T-cell (primary cell): ENCODE measurements around the gene TULP1. TPM values are rescaled to one million over a fixed set of nuclear protein-coding genes. Genes with fewer than 3 reads are reported as not detected.

Experiments used
- ATAC-seq, 4 experiments: fragments of 200-7000 bp in 3 of 4; fragments of 150-1000 bp in 1 of 4; cut with Tn5 transposase; replicated peaks in 1 of 4; 1 replicate in 3 of 4; 2 replicates in 1 of 4; pipeline ENCODE4 v1.10.0; 2021; ENCODE audit warnings: moderate library complexity in 3 of 4, mild to moderate bottlenecking in 2 of 4, moderate number of reproducible peaks in 1 of 4
- CTCF ChIA-PET, 2 donors: fragments of 300-600 bp; sonication (Branson Sonifier 250); formaldehyde crosslinking; loops; one replicate each; lab custom pipeline; 2022; ENCODE audit warnings: antibody characterized with exemption in 2 of 2; lab: Charles Lee
- POLR2A ChIA-PET, 2 donors: fragments of 300-600 bp; sonication (Branson Sonifier 250); formaldehyde crosslinking; loops; one replicate each; lab custom pipeline; 2022; ENCODE audit warnings: antibody characterized with exemption in 2 of 2; lab: Charles Lee
- DNase-seq, 35 experiments: peaks; one replicate each; pipeline versions ENCODE4 v3.0.0 to v3.0.0-alpha.2; 2013 to 2023
- H3K27ac ChIP-seq: one replicate; pipeline ENCODE4 v1.5.1; 2013; ENCODE audit warnings: low read length
- H3K27me3 ChIP-seq, 2 experiments: replicated peaks in 1 of 2; 1 replicate in 1 of 2; 2 replicates in 1 of 2; pipeline versions ENCODE4 v1.6.1 to v1.7.0; 2013; ENCODE audit warnings: low read length in 1 of 2, mixed read lengths in 1 of 2; ENCODE audit not compliant: control insufficient read depth in 2 of 2, insufficient read depth in 2 of 2; ENCODE audit errors: extremely low read depth in 1 of 2
- H3K36me3 ChIP-seq, 2 donors: 1 replicate in 1 of 2; 2 replicates in 1 of 2; pipeline versions ENCODE4 v1.6.1 to v1.7.0; 2013; ENCODE audit warnings: low read length in 1 of 2; ENCODE audit not compliant: control insufficient read depth in 2 of 2, insufficient read depth in 1 of 2; ENCODE audit errors: extremely low read depth in 1 of 2
- H3K4me1 ChIP-seq, 2 experiments: 1 replicate in 1 of 2; 2 replicates in 1 of 2; pipeline versions ENCODE4 v1.6.1 to v1.7.0; 2013; ENCODE audit warnings: low read length in 2 of 2, mixed read lengths in 1 of 2; ENCODE audit not compliant: insufficient read depth in 2 of 2, control insufficient read depth in 1 of 2; ENCODE audit errors: extremely low read depth in 1 of 2
- H3K4me3 ChIP-seq, 2 donors: 1 replicate in 1 of 2; 2 replicates in 1 of 2; pipeline versions ENCODE4 v1.5.1 to v1.7.0; 2013; ENCODE audit warnings: mild to moderate bottlenecking in 2 of 2, low read length in 1 of 2, moderate library complexity in 1 of 2; ENCODE audit not compliant: control insufficient read depth in 1 of 2; ENCODE audit errors: extremely low read depth in 1 of 2
- H3K9me3 ChIP-seq: 2 replicates; pipeline ENCODE4 v1.7.0; 2013
- H3K27ac Mint-ChIP-seq, 2 donors: one replicate each; pipeline ENCODE4 v1.8.0; 2020 to 2021; ENCODE audit warnings: mild to moderate bottlenecking in 2 of 2, mixed read lengths in 2 of 2
- H3K27me3 Mint-ChIP-seq, 2 donors: one replicate each; pipeline ENCODE4 v1.8.0; 2021 to 2022; ENCODE audit warnings: mixed read lengths in 2 of 2
- H3K36me3 Mint-ChIP-seq: one replicate; pipeline ENCODE4 v1.8.0; 2021; ENCODE audit warnings: mixed read lengths
- H3K4me1 Mint-ChIP-seq, 3 donors: one replicate each; pipeline ENCODE4 v1.8.0; 2020 to 2022; ENCODE audit warnings: mixed read lengths in 3 of 3, mild to moderate bottlenecking in 1 of 3
- H3K4me3 Mint-ChIP-seq, 3 donors: one replicate each; pipeline ENCODE4 v1.8.0; 2020 to 2022; ENCODE audit warnings: mild to moderate bottlenecking in 3 of 3, mixed read lengths in 3 of 3, moderate library complexity in 3 of 3
- H3K9me3 Mint-ChIP-seq, 3 donors: one replicate each; pipeline ENCODE4 v1.8.0; 2020 to 2022; ENCODE audit warnings: mixed read lengths in 3 of 3
- WGBS: methylation state at CpG from one replicate; pipeline ENCODE4 v1.1.5; 2013; ENCODE audit warnings: missing lambda C conversion rate; ENCODE audit not compliant: insufficient coverage; 5-methylcytosine and 5-hydroxymethylcytosine counted together
- total RNA-seq, 35 experiments: library from RNA in 6 of 35; stranded (reverse) in 6 of 35; fragments of 120-200 nt in 1 of 35; gene quantifications; one replicate each; pipeline versions ENCODE4 v1.2.1 to v1.2.4 and lab custom pipeline; 2013 to 2026

TULP1 gene
- total RNA-seq, 5 donors from 2014 or later (not counting 1 experiment from before 2014, with no cell fraction given): not detected

DNA sequence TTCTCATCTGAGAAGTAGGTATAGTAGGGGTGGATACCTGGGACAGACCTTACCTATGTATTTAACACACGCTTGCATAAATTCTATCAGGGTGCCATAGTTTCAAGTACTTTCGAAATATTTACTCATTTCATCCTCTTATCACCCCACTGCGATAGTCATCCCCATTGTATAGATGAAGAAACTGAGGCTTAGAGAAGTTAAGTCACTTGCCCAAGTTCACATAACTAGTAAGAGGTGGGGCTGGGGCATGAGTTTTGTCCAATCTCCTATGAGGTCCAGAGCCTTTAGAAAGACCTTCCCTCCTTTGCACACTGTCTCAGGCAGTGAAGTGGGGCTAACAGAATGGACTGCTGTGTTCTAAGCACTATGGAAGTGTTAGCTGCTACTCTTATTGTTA, 6.2 kb downstream of the TULP1 start:
- ChIA-PET POLR2A (no interaction called here), CTCF (no interaction called here)
- no peak overlapping the region for H3K4me3 Mint-ChIP-seq
- H3K27ac Mint-ChIP-seq: no peak overlapping the region
- H3K9me3 Mint-ChIP-seq: no peaks in the 10 kb centered on the region
- peaks cover 6 to 33% of the 10 kb centered on the region in 2 donors for H3K27me3 Mint-ChIP-seq
- Histone ChIP-seq H3K36me3 (no peaks in the 10 kb centered on the region), H3K27ac (no peak overlapping the region), H3K4me3 (no peak overlapping the region), H3K9me3 (no peaks in the 10 kb centered on the region), H3K27me3 (peaks cover 2 to 45% of the 10 kb centered on the region in 2 experiments), H3K4me1 (peaks cover 2 to 7% of the 10 kb centered on the region in 2 experiments)
- no peak for DNase-seq
- WGBS: no CpG with 5 or more reads among the region's 3 CpGs
- peaks cover 0 to 5% (median 2%) of the 10 kb centered on the region in 3 donors for H3K4me1 Mint-ChIP-seq
- H3K36me3 Mint-ChIP-seq: no peaks in the 10 kb centered on the region
- no peak for ATAC-seq

DNA sequence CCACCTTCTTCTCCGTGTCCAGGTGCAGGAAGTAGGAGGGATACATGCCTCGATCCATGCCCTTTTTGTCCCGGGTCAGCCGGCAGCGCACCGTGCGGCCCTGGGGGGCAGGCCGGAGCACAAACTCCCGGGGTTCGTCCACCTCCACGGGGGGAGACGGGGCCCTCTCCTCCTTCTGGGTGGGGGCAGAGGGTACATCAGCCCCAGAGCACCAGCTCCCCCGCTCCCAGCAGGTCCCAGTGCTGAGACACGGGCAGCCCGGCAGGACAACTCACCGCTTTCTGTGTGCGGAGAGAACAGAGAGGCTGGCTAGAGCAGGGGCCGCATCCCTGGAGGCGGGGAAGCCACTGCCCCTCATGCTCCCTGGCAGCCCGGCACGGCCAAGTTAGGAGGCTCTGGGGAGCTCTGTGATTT, 6.7 kb downstream of the TULP1 start:
- CTCF ChIA-PET: no interaction called here
- 88% methylated on average over 13 of the region's 21 CpGs for WGBS
- Histone ChIP-seq H3K27ac (no peak overlapping the region), H3K27me3 (peaks cover 0 to 44% of the 10 kb centered on the region in 2 experiments), H3K36me3 (no peaks in the 10 kb centered on the region), H3K9me3 (no peaks in the 10 kb centered on the region), H3K4me3 (no peak overlapping the region), H3K4me1 (peaks cover 0 to 2% of the 10 kb centered on the region in 2 experiments)
- no peak for DNase-seq
- H3K4me3 Mint-ChIP-seq: no peak overlapping the region
- peaks cover 2 to 31% of the 10 kb centered on the region in 2 donors for H3K27me3 Mint-ChIP-seq
- POLR2A ChIA-PET: no interaction called here
- no peak for ATAC-seq
- no peaks in the 10 kb centered on the region for H3K9me3 Mint-ChIP-seq
- no peak overlapping the region for H3K27ac Mint-ChIP-seq
- H3K36me3 Mint-ChIP-seq: no peaks in the 10 kb centered on the region
- peaks cover 0 to 2% (median 0%) of the 10 kb centered on the region in 3 donors for H3K4me1 Mint-ChIP-seq

DNA sequence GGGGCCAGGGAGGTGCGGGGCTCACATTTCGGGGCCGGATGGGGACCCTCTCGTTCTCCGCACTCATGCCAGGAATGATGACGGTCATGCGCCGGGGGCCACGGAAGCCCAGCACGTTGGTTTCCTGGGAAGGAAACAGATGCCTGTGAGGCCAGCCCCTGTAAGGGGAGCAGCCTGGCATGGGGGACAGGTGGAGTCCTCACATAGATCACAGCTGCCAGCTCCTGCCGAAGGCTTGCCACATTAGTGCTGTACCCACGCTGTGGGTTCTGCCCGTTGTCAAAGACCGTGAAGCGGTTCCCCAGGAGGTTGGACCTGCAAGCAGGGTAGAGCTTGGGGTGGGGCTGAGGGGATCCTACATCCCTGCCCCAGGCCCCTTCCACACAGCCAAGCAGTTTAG, 9.2 kb downstream of the TULP1 start:
- Mint-ChIP-seq H3K27ac (no peak overlapping the region), H3K9me3 (no peaks in the 10 kb centered on the region), H3K36me3 (no peaks in the 10 kb centered on the region), H3K4me3 (no peak overlapping the region), H3K27me3 (peaks cover 0 to 29% of the 10 kb centered on the region in 2 donors), H3K4me1 (peaks cover 3 to 4% (median 3%) of the 10 kb centered on the region in 3 donors)
- CTCF ChIA-PET: no interaction called here
- no peak overlapping the region for H3K4me3 ChIP-seq
- H3K27ac ChIP-seq: no peak overlapping the region
- H3K4me1 ChIP-seq: peaks cover 0 to 3% of the 10 kb centered on the region in 2 experiments
- POLR2A ChIA-PET: no interaction called here
- no peaks in the 10 kb centered on the region for H3K36me3 ChIP-seq
- WGBS: 22% methylated on average over 12 of the region's 15 CpGs
- DNase-seq (no peak), ATAC-seq (no peak)
- no peaks in the 10 kb centered on the region for H3K9me3 ChIP-seq
- H3K27me3 ChIP-seq: peaks cover 0 to 43% of the 10 kb centered on the region in 2 experiments

DNA sequence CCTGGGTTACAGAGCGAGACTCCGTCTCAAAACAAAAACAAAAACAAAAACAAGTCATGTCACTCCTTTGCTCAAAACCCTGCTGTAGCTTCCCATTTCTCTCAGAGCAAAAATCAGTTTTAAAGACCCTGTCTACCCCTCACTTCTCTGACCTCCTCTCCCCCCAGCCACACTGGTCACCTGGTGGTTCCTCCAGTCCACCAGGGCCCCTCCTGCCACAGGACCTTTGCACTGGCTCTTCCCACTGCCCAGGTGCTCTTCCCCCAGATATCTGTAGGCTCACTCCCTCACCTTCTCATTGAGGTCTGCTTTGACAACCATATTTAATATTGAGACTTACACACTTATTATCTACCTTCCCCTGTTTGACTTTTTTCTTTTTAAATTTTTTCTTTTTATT, 10.9 kb downstream of the TULP1 start:
- no peak for ATAC-seq
- H3K27me3 Mint-ChIP-seq: peaks cover 0 to 32% of the 10 kb centered on the region in 2 donors

DNA sequence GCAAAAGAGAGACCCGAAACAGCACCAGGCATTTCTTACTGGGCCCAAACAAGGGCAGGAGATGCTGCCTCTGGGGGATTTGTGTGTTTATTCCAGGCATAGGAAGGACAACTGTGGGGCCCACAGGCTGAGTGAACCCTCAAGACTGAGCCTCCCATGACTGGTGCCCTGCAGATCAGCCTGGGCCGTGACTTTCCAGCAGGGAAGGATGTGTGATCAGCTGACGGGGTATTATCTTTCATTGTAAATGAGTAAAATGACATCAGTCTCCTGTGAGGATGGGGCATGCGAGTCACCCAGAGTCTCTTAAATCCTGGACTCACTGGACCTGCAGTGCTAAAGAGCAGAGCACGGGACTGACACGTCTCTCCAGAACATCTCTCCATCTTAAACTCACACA, 11.9 kb downstream of the TULP1 start:
- WGBS: 97% methylated on average over 5 of the region's 6 CpGs
- peaks cover 0 to 18% of the 10 kb centered on the region in 2 experiments for H3K4me1 ChIP-seq
- ATAC-seq (no peak), DNase-seq (no peak)
- H3K9me3 ChIP-seq: no peaks in the 10 kb centered on the region
- ChIA-PET CTCF (no interaction called here), POLR2A (interaction anchor here in 1 of 2 donors (0.7 kb wide), 1 partner anchor 151 kb away, joined by 12 read pairs; no protein-coding TSS in a partner anchor)
- no peak overlapping the region for H3K4me3 ChIP-seq
- Mint-ChIP-seq H3K27ac (no peak overlapping the region), H3K9me3 (no peaks in the 10 kb centered on the region), H3K4me1 (peaks cover 8 to 10% (median 9%) of the 10 kb centered on the region in 3 donors), H3K27me3 (peaks cover 0 to 32% of the 10 kb centered on the region in 2 donors), H3K36me3 (no peaks in the 10 kb centered on the region), H3K4me3 (no peak overlapping the region)
- no peaks in the 10 kb centered on the region for H3K36me3 ChIP-seq
- peaks cover 0 to 49% of the 10 kb centered on the region in 2 experiments for H3K27me3 ChIP-seq
- H3K27ac ChIP-seq: no peak overlapping the region

More for the DNA sequence above, 10.9 kb downstream of the TULP1 start:
- CTCF ChIA-PET: interaction anchor here in 1 of 2 donors (0.6 to 0.7 kb wide), 2 partner anchors 13 to 142 kb away, joined by 3 to 6 read pairs; no protein-coding TSS in a partner anchor
- POLR2A ChIA-PET: no interaction called here
- Histone ChIP-seq H3K4me1 (peaks cover 0 to 15% of the 10 kb centered on the region in 2 experiments), H3K9me3 (no peaks in the 10 kb centered on the region), H3K27me3 (peaks cover 0 to 53% of the 10 kb centered on the region in 2 experiments), H3K36me3 (no peaks in the 10 kb centered on the region), H3K4me3 (no peak overlapping the region), H3K27ac (no peak overlapping the region)
- H3K4me3 Mint-ChIP-seq: no peak overlapping the region
- WGBS: no CpG with 5 or more reads among the region's 2 CpGs
- DNase-seq: no peak
- H3K27ac Mint-ChIP-seq: no peak overlapping the region
- no peaks in the 10 kb centered on the region for H3K36me3 Mint-ChIP-seq
- H3K4me1 Mint-ChIP-seq: peaks cover 8 to 10% (median 9%) of the 10 kb centered on the region in 3 donors
- no peaks in the 10 kb centered on the region for H3K9me3 Mint-ChIP-seq

DNA sequence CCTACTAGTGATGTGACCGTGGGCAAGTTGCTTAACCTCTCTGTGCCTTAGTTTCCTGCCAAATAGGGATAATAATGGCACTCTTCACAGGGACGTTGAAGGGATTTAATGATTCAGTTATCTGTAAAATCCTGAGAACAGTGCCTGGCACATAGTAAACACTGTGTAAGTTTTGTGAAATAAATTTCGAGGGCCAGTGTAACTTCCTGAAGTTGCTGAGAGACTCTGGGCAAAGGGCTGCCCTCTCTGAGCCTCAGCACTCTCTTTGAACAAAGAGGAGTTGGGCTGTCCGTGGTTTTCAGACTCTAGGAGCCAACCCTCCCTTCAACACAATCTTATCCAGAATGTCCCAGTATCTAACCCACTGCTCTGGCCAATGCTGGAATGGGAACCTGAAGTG, 13.3 kb downstream of the TULP1 start:
- Histone ChIP-seq H3K27ac (no peak overlapping the region), H3K4me1 (peaks cover 0 to 23% of the 10 kb centered on the region in 2 experiments), H3K4me3 (no peak overlapping the region), H3K9me3 (no peaks in the 10 kb centered on the region), H3K36me3 (no peaks in the 10 kb centered on the region), H3K27me3 (peaks cover 0 to 46% of the 10 kb centered on the region in 2 experiments)
- no peak for DNase-seq
- ATAC-seq: no peak
- ChIA-PET POLR2A (no interaction called here), CTCF (no interaction called here)
- no peak overlapping the region for H3K27ac Mint-ChIP-seq
- peaks cover 0 to 32% of the 10 kb centered on the region in 2 donors for H3K27me3 Mint-ChIP-seq
- 92% methylated on average over 3 of the region's 4 CpGs for WGBS
- no peaks in the 10 kb centered on the region for H3K36me3 Mint-ChIP-seq
- H3K4me3 Mint-ChIP-seq: no peak overlapping the region
- H3K4me1 Mint-ChIP-seq: peaks cover 8 to 16% (median 12%) of the 10 kb centered on the region in 3 donors
- no peaks in the 10 kb centered on the region for H3K9me3 Mint-ChIP-seq
